GM19035 (cell line): Measurements from ENCODE around the gene TRIM41.
"Not testable (repeated sequence)": the region's sequence is repeated elsewhere in the genome, so short reads cannot be mapped to it uniquely, and the experiment has no call there.

ENCODE experiments used
- ATAC-seq: cut with Tn5 transposase; IDR thresholded peaks from one replicate; pipeline ENCODE4 v1.9.1; 2021; ENCODE audit not compliant: unreplicated experiment

TRIM41 gene

GRCh38 chr5:181246276-181247049 lies 23.4 kb downstream of the TRIM41 start:
- peak; percentile 39 for ATAC-seq

- ATAC-seq = no peak
Measured at GRCh38 chr5:181248277-181248676, 25.2 kb downstream of the TRIM41 start.

- no peak for ATAC-seq
Measured at GRCh38 chr5:181255276-181255675, 32.2 kb downstream of the TRIM41 start.

GRCh38 chr5:181255836-181256578 lies 32.9 kb downstream of the TRIM41 start:
- ATAC-seq = no peak

- ATAC-seq = no peak
Measured at GRCh38 chr5:181258576-181258975, 35.5 kb downstream of the TRIM41 start.

- no peak for ATAC-seq
Measured at GRCh38 chr5:181259283-181259682, 36.2 kb downstream of the TRIM41 start.

- no peak for ATAC-seq
Measured at GRCh38 chr5:181259974-181260719, 37.1 kb downstream of the TRIM41 start.

- peak; percentile 78 for ATAC-seq
Measured at GRCh38 chr5:181260720-181261319, 37.7 kb downstream of the TRIM41 start, which contains the start of gene TRIM52. Gene TRIM52, minus strand, starts transcription at chr5:181261143. Its CDS starts 330 bp downstream, at chr5:181260813.

- ATAC-seq = peak; percentile 62
Measured at GRCh38 chr5:181261320-181262049, 38.4 kb downstream of the TRIM41 start.

GRCh38 chr5:181263633-181264032 lies 40.6 kb downstream of the TRIM41 start:
- ATAC-seq = no peak

GRCh38 chr5:181265092-181265671 lies 42.1 kb downstream of the TRIM41 start:
- ATAC-seq = no peak

- ATAC-seq = not testable (repeated sequence)
Measured at GRCh38 chr5:181267291-181267904, 44.3 kb downstream of the TRIM41 start.

- ATAC-seq = not testable (repeated sequence)
Measured at GRCh38 chr5:181267907-181268306, 44.8 kb downstream of the TRIM41 start.

GRCh38 chr5:181271081-181271480 lies 48.0 kb downstream of the TRIM41 start:
- ATAC-seq = no peak

GRCh38 chr5:181273433-181273744 lies 50.3 kb downstream of the TRIM41 start:
- ATAC-seq = not testable (repeated sequence)

GRCh38 chr5:181280251-181280762 lies 57.2 kb downstream of the TRIM41 start:
- no peak for ATAC-seq

- ATAC-seq = no peak
Measured at GRCh38 chr5:181281077-181281983, 58.2 kb downstream of the TRIM41 start.

GRCh38 chr5:181281984-181282316 lies 58.9 kb downstream of the TRIM41 start:
- no peak for ATAC-seq

- ATAC-seq = not testable (repeated sequence)
Measured at GRCh38 chr5:181282415-181282814, 59.3 kb downstream of the TRIM41 start.
